Omental fat pad (tissue), 4 donors: ENCODE measurements around the gene ARHGAP26. TPM values are rescaled to one million over a fixed set of nuclear protein-coding genes. Genes with fewer than 3 reads are reported as not detected.
"Not testable (repeated sequence)": the region's sequence is repeated elsewhere in the genome, so short reads cannot be mapped to it uniquely, and the experiment has no call there.

Experiments
- ATAC-seq: fragments of 150-250 bp; one replicate; pipeline ENCODE4 v1.9.1; 2016; ENCODE audit warnings: mild to moderate bottlenecking, moderate library complexity; ENCODE audit not compliant: low FRiP score
- DNase-seq: peaks from one replicate; pipeline ENCODE4 v3.0.0-alpha.2; 2019; ENCODE audit warnings: low spot score
- total RNA-seq, 4 donors: library from RNA; depleted of rRNA; stranded (reverse); fragments of >200 nt; gene quantifications; one replicate each; pipeline ENCODE4 v1.1.0, GENCODE V29; 2016
- TF ChIP-seq, protein P1 (sequence below), 3 donors: fragments of 450-650 bp; IDR thresholded peaks; one replicate each; pipeline ENCODE4 v1.5.1; 2016 to 2017; ENCODE audit warnings: antibody characterized with exemption in 3 of 3, mild to moderate bottlenecking in 3 of 3, moderate library complexity in 2 of 3

ARHGAP26 gene
- total RNA-seq, 4 donors from 2014 or later: 40.4 to 134 (median 63.6) TPM

DNA sequence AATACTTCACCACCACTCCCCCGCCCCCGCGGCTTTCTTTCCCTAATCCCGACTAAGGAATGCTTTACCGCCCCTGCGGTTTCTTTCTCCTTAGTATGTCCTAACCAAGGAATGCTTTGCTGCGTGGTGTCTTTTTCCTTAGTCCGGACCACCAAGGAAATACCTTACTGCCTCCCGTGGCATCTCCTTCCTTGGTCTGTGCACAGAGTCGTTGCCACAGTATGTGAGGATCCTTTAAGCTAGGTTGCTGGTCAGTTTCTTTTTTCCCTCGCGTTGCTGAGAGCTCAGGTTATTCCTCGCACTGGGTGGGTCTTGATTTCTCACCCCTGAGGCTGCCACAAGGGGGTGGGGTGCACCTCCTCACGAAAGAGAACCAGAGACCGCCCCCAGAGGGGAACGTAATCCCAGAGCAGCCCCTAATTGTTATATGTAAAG is 323.9 kb downstream of the ARHGAP26 start:
- ATAC-seq: no peak

DNA sequence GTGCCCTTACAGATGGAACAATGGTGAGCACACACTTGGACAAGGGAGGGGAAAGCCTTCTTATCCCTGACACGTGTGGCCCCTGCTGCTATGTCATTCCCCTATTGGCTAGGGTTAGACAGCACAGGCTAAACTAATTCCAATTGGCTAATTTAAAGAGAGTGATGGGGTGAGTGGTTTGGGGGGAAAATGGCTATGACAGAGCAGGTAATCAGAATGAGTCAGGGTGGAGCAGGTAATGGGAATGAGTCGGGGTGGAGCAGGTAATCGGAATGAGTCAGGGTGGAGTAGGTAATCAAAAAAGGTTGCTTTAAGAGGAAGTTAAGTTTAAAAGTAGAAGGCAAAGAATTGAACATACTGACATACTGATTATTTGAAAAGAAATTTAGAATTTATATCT is 324.4 kb downstream of the ARHGAP26 start:
- ATAC-seq, DNase-seq: not testable (repeated sequence)

More for the DNA sequence above, 323.9 kb downstream of the ARHGAP26 start:
- DNase-seq: no peak
- TF ChIP-seq, protein P1, sequence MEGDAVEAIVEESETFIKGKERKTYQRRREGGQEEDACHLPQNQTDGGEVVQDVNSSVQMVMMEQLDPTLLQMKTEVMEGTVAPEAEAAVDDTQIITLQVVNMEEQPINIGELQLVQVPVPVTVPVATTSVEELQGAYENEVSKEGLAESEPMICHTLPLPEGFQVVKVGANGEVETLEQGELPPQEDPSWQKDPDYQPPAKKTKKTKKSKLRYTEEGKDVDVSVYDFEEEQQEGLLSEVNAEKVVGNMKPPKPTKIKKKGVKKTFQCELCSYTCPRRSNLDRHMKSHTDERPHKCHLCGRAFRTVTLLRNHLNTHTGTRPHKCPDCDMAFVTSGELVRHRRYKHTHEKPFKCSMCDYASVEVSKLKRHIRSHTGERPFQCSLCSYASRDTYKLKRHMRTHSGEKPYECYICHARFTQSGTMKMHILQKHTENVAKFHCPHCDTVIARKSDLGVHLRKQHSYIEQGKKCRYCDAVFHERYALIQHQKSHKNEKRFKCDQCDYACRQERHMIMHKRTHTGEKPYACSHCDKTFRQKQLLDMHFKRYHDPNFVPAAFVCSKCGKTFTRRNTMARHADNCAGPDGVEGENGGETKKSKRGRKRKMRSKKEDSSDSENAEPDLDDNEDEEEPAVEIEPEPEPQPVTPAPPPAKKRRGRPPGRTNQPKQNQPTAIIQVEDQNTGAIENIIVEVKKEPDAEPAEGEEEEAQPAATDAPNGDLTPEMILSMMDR (IDR thresholded peaks at IDR 0.05): no peak

DNA sequence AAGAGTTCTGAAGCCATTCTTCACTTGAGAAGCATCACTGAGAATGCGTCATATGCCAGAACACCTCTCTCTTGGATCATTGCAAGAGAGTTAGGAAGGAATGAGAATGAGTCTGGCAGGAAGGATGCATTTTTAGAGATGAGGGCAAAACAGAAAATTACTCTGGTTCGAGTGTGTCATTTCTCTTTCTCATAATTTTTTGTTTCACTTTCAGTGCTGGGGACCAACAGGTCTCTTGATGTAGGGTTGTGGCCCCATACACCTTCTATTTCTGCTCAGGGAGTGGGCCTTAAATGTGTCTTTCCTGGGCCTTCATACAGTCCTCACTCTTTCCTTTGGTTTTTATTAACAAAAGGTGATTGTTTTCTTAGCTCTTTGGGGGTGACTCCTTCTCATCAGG is 330.9 kb downstream of the ARHGAP26 start:
- ATAC-seq: no peak
- TF ChIP-seq, protein P1 (IDR thresholded peaks at IDR 0.05): no peak
- DNase-seq: no peak

DNA sequence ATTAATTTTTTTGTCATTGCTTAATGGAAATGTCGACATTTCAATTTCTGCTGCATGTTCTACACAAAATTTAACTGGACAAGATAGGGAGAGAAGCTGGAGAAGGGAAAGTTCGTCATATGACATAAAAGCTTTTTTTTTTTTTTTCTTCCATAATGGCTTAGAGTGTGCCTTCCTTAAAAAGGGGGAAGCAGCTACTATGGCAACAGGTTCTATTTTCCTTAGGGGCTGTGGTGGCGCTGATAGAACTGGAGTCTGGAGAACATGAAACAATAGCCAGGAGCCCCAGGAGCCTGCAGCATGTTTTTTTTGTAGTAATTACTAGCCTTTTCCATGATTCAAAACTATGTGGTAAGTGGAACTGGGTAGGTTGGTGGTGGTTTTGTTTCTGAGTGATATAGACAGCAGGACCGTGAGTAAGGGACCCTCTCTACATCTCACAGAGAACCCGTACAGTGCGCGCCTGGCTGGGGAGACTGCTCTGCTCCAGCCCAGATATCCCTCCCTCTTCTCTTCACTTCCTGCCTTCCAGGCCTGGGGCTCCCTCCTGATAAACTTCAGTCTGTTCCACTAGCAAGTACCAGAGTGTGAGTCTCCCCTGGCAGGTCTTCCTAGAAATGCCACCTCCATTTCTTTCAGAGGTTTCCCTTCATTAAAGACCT is 331.7 kb downstream of the ARHGAP26 start:
- ATAC-seq (no peak), DNase-seq (no peak)
- TF ChIP-seq, protein P1 (IDR thresholded peaks at IDR 0.05): no peak

DNA sequence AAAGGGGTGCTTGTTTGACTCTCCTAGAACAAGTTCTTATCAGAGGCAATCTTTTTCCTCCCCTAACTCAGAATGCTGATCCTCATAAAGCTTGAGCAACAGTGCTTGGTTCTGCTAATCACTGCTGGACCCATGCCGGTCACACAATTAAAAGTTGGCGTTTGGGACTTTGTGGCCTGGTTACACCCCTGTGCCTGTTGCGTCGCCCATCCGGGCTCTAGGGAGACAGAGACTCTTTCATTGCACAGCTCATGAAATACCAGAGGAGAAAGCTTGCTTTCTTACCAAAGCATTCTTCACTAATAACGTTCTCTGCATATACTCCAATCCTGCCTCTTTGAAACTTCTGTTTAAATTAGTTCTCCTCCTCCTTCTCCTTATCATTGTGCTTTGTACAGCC is 332.2 kb downstream of the ARHGAP26 start:
- ATAC-seq: no peak

DNA sequence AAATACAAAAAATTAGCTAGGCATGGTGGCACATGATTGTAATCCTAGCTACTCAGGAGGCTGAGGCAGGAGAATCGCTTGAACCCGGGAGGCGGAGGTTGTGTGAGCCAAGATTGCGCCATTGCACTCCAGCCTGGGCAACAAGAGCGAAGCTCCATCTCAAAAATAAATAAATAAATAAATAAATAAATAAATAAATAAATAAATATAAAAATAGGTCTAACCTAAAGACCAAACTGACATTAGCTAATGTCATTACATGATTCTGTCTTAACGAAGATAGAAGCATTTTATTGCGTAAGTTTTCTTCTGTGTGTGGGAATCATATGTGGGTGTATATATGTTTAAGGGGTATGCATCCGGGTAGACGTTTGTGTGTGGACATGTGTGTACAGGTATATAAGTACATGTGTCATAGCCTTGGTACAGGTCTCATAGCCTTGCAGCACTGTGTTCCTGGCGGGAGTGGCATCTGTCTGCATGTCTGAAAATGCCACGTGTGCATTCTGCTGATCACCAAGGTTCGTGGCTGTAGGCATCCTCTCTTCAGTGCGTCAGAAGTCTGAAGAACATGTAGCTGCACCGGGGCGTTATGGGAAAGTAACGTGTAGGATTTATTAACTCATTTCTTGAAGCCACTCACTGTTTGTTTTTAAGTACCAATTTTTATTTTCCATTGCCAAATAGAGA is 335.2 kb downstream of the ARHGAP26 start:
- DNase-seq (no peak), ATAC-seq (no peak)
- TF ChIP-seq, protein P1 (IDR thresholded peaks at IDR 0.05): no peak

More for the DNA sequence above, 332.2 kb downstream of the ARHGAP26 start:
- TF ChIP-seq, protein P1 (IDR thresholded peaks at IDR 0.05): no peak
- DNase-seq: no peak

DNA sequence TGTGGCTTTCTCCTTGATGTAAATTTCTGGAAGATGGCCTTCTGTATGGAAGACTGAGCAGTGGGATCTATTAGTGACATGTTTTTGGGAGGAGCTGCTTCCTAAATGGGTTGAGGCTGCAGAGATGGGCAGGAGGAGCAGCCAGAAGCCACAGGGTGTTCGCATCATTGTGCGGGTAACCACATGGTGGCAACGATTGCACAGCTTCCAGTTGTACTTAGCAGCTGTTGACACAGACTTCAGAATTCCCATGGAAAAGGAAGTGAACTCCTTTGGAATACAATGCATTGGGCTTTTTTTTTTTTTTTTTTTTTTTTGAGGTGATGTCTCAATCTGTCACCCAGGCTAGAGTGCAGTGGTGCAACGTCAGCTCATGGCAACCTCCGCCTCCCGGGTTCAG is 336.0 kb downstream of the ARHGAP26 start:
- ATAC-seq (no peak), DNase-seq (no peak)
- TF ChIP-seq, protein P1 (IDR thresholded peaks at IDR 0.05): no peak
